Prostate gland (tissue), 2 donors: ENCODE results near the gene MAGED2.

Source experiments
- POLR2A ChIP-seq: fragments of 450-650 bp; IDR thresholded peaks from one replicate; pipeline ENCODE4 v1.6.1; 2016; ENCODE audit warnings: antibody characterized with exemption, mild to moderate bottlenecking
- TF ChIP-seq, protein P1 (sequence below), 4 experiments: fragments of 200-600 bp in 2 of 4; fragments of 450-650 bp in 2 of 4; sonication (generic) in 2 of 4; IDR thresholded peaks; 1 replicate in 3 of 4; 2 replicates in 1 of 4; pipeline ENCODE4 v1.5.1; 2016 to 2019; ENCODE audit warnings: antibody characterized with exemption in 4 of 4, mild to moderate bottlenecking in 2 of 4, moderate library complexity in 2 of 4

DNA sequence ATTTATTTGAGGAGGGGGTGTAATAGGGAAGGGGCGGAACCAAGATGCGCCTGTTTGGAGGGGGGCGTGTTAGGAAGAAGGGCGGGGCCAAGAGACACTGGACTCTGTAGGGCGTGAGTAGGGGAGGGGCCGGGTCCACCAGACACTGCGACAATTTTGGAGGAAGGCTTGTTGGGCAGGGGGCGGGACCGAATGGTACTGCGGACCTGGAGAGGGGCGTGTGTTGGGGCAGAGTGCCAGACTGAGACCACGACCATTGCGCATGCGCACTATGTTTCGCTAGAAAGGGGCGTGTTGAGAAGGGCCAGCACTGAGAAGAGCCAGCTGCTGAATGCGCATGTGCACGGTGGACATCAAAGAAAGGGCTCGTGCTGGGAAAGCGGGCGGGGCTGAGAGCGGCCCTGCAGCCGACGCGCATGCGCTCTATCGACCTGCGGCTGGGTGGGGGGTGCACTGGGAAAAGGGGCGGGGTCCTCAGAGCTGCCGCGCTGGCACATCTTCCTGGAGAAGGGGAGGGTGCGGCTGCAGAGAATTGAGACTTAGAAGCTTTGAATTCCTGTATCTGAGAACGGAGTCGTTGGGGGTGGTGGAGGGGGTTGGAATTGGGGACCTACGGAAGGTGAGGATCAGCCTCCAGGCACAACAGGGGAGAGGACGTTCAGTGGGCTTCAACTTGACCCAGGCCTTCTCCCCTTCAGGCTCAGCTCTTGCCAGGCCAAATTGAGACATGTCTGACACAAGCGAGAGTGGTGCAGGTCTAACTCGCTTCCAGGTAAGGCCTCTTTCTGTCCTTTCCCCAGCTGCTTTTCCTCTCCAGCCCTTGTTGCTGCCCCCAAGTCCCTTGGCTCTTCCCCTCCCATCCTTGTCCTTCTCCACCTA lies 1.3 kb downstream of the MAGED2 start:
- peak; percentile 20 for TF ChIP-seq POLR2A
- TF ChIP-seq, protein P1, sequence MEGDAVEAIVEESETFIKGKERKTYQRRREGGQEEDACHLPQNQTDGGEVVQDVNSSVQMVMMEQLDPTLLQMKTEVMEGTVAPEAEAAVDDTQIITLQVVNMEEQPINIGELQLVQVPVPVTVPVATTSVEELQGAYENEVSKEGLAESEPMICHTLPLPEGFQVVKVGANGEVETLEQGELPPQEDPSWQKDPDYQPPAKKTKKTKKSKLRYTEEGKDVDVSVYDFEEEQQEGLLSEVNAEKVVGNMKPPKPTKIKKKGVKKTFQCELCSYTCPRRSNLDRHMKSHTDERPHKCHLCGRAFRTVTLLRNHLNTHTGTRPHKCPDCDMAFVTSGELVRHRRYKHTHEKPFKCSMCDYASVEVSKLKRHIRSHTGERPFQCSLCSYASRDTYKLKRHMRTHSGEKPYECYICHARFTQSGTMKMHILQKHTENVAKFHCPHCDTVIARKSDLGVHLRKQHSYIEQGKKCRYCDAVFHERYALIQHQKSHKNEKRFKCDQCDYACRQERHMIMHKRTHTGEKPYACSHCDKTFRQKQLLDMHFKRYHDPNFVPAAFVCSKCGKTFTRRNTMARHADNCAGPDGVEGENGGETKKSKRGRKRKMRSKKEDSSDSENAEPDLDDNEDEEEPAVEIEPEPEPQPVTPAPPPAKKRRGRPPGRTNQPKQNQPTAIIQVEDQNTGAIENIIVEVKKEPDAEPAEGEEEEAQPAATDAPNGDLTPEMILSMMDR (IDR thresholded peaks at IDR 0.05): no peak
